Dedifferentiated amniotic fluid mesenchymal stem cell (primary cell): ENCODE results near the gene KL.

Experiments
- DNase-seq: peaks from one replicate; pipeline ENCODE4 v3.0.0-alpha.2; 2016; ENCODE audit errors: extremely low spot score

The KL gene

DNA sequence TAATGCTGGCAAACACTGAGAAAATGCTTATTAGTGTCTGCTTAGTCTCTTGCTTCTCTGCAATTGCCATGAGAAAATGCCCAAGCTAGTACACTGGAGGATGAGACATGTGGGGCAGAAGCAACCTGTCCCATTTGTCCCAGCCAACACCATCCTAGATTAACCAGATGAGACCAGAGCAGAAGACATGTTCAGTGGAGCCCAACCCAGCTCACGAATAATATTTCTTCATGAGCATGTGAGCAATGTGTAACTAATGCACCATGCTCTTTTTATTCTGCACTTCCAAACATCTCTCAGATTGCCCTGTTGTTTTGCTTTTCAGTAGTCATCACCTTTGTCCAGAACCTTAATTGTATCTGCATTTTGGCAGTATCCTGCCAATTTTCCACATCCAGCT is 21.4 kb downstream of the KL start:
- no peak for DNase-seq

DNA sequence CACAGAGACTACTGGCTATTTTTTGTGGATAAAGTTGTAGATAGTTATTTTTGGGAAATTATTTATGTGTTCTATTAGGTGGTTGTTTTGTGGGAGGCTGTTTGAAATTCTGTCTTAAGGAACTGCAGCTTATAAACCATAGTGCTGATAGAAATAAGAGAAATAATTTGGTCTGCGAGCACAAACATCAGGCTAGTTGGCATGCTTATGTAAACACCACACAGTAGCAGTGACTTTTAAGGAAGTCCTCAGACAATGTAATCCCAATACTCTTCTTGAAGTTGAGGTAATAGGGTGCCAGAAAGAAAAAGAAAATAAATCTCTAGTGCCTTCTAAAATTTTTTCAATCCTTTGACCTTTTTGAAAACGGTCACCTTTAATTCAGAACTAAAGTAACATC is 23.9 kb downstream of the KL start:
- DNase-seq = no peak

DNA sequence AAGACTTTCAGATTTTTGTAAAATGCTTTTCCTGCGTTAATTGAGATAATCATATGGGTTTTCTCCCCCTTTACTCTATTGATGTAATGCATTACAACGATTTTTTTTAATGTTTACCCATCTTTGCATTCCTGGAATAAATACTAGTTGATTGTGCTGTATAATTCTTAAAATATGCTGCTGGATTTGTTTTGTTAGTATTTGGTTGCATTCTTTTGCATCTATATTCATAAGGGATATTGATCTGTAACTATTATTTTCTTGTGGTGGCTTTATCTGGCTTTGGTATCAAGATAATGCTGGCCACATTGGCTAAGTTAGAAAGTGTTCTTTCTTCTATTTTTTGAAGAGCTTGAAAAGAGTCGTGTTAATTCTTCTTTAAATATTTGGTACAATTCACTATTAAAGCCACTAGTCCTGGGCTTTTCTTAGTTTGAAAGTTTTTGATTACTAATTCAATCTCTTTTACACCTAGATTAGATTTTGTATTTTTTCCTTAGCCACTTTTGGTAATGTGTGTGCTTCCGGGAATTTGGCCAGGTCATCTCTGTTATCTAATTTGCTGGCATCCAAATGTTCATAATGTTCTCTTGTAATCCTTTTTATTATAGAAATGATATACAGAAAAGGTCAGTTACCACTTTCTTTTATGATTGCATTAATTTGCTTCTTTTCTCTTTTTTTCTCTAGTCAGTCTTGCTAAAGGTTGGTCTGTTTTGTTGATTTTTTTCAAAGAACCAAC is 29.8 kb downstream of the KL start:
- DNase-seq = no peak

DNA sequence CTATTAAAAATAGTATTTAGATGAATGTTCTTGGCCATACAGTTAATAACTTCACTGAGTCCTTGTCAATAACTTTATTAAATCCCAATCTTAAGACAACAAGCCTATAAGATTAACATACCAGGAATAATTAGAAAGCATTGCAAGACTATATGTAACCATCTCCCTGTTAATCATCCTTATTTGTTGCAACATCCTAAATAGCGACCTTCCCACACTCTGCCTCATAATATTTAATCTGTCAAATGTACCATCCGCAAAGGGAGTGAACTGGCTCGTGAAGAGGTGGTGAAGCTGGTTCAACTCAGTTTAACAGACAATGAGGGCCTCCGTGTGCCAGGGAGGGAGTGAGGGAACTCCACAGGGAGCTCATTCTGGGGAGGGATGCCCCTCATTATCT is 33.9 kb downstream of the KL start:
- DNase-seq = no peak

DNA sequence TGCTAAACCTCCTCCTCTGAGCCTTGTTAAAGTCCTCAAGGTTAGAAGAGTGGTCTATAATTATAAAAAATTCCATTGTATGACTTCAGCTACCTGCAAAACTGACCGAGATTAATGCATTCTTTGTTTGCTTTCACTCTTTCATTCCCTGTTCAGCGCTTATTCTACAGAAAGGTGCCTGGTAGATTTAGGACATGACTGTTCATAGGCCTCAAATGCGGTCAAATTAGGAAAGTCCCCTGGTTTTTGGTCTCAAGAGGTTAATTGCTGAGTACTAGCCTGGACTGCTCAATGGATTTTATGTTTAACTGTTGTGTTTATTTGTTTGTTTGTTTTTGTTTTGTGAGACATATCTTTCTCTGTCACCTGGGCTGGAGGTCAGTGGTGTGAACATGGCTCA is 35.4 kb downstream of the KL start:
- no peak for DNase-seq

DNA sequence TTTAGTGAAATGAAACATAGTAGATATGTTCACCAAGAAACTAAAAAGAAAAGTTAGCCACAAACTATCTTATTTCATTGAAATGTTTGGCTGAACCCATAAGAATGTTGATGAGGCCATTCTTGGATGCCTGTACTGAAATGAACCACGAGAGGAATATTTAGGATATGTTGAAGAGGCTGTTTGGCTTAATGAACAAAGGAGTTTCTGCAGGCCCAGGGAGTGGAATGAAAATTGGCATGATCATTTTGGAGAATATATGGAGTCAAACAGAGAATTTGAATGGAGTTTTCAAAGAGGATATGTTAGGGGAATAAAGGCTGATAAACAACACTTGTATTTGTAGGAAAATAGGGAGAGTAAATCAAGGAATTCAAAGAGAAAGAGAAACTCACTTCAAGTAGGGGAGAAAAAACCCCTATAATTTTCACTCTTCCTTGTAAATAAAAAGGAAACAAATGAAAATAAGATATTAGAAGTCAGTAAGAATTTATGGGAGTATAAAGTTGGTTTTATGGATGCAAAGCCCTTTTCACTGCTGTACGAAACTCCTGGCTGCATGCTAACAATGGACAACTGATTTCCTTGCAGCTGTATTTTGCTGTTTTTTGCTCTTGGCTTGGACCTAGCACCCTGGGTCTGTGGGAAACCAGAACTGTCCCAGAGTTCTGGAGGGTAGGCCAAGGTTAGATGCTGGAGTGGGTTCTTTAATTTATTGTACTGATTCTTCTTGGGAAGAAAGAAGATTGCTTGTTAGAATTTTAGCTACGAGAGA is 36.5 kb downstream of the KL start:
- DNase-seq = peak; percentile 80

DNA sequence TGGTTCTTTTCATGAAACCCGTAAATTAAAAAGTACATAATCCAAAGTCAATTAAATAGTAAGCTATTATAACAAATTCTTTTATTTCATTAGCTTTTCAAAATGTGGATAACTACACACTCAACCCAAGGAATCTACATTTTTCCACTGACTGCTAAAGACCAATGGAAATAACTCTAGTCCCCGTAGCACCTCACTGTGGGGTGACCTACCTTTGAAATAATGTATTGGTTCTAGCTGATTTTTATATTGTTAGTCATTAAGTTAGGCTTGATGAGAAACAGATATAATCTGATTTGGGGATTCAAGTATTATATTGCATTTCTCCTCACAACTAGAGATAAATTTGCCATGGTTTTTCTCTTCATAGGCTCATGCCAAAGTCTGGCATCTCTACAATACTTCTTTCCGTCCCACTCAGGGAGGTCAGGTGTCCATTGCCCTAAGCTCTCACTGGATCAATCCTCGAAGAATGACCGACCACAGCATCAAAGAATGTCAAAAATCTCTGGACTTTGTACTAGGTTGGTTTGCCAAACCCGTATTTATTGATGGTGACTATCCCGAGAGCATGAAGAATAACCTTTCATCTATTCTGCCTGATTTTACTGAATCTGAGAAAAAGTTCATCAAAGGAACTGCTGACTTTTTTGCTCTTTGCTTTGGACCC is 37.3 kb downstream of the KL start:
- DNase-seq = no peak

DNA sequence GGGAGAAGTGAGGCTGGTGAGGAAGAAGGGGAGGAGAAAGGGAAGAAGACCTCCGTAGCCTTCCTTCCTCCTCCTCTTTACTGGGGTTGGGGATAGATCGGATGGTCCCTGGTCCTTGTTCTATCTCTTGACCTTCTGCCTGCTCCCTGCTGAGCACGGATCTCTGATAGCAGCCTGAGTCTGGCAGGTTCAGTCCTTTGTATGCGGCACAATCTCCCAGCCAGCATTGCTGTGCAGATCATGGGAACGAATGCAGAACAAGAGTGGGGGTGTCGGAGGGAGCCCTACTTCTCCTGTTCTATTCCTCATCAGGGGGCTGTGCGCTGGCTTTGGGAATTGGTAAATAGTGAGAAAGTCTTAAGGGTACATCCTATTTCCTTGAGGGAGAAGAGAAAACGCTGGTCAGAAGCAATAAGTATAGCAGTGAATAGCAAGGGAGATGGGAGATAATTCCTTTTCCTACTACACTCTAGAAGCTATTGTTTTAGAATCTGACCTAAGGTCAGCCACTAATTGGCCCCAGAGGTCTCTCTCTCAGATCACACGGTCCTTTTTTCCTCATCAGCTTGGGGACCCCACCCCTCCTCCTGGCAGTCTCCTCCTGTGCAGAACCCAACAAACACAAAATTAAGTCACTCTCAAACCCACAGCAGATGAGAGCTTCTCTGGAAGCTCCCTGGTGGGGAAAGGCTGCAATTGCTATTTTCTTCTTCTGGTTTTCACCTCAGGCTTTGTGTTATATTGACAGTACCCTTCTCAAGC is 41.0 kb downstream of the KL start:
- DNase-seq = peak; percentile 37

DNA sequence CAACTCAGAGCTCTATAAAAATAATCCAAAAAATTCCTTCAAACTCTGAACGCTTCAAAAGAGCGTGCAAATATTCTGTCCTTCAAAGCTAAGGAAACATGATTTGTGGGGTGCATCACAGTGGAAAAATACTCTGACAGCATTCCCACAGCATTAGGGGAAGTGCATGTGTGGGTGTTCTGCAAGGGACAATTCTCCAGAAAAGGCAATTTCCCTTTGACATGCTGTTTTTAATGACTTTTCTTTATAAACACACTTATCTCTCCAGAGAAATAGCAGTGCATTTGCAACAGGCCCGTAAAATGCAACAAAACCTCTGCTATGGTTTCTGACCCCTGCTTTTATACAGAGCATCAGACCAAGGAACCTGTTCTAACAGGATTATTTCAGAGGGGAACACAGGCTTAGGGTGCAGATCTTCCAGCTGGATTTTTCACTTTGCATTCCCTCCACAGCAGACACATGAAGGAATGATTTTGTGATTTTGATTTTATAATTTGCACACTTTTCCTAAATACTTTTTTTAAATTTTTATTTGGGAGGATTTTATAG is 42.6 kb downstream of the KL start:
- DNase-seq = no peak

DNA sequence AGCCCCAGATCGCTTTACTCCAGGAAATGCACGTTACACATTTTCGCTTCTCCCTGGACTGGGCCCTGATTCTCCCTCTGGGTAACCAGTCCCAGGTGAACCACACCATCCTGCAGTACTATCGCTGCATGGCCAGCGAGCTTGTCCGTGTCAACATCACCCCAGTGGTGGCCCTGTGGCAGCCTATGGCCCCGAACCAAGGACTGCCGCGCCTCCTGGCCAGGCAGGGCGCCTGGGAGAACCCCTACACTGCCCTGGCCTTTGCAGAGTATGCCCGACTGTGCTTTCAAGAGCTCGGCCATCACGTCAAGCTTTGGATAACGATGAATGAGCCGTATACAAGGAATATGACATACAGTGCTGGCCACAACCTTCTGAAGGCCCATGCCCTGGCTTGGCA is 44.6 kb downstream of the KL start:
- DNase-seq = no peak

DNA sequence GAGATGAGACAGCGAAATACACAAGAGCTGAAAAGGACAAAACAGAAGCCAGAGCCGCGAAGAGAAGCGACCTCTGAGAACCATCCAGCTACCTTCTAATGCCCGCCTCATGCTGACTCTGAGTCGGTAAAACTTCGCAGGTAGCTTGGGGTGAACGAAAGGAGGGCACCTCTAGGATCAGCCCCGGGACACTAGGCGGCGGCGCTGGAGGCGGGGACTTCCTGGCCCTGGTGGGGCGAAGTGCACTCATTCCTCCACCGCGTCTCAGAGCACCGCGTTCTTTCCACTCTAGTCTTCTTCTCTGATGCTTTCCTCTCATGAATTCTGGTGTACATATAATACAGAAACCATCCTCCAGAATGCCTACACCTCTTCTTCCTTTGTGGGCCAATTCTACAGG is 50.1 kb downstream of the KL start:
- DNase-seq = no peak

DNA sequence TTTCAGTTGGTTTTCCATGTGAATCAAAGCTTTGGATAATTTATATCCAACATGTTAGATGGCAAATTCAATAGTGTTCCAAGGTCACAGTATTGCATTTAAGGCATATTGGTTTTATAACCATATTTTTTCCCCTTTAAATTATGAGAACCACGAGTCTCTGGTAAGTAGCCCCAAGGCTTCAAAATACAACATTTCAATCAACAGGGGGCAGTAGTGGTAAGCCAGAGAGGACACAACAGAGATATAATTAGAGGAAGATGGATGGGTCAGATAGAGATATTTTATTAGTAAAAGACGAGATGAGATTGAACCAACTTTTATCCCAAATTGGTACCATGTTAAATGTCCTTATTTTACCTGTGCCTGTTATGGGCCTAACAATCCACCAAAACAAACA is 53.1 kb downstream of the KL start:
- DNase-seq = no peak

DNA sequence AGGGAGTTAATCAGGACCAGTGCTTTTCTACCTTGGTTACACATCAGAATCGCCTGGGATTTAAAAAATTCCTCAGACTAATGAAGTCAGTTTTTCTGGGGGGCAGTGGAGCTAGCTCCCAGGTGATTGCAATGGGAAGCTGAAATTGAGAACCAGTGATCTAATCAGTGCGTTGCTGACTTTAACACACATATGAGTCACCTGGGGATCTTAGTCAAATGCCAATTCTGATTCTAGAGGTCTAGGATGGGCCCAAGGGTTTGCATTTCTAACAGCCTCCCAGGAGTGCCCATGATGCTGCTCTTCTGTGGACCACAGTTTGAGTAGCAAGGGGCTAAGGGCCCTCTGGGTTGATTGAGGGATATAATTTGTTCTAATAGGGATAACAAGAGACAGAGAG is 54.5 kb downstream of the KL start:
- DNase-seq = no peak

DNA sequence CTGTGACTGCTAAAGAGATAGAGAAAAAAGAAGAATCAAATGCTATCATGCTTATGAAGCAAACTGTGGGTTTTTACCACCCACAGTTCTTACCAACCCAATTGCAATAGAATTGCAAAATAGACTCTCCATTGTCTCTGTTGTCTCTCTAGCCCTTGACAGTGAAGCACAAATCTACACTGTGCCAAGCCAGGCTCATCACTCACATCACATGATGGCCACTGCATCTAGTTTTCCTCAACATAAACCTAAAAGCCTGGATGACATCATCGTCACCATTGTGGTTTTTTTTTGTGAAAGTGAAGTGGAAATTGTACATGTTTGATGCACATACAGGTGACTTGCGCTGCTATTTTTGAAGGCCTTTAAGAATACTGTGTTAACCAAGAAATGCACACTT is 56.1 kb downstream of the KL start:
- no peak for DNase-seq

DNA sequence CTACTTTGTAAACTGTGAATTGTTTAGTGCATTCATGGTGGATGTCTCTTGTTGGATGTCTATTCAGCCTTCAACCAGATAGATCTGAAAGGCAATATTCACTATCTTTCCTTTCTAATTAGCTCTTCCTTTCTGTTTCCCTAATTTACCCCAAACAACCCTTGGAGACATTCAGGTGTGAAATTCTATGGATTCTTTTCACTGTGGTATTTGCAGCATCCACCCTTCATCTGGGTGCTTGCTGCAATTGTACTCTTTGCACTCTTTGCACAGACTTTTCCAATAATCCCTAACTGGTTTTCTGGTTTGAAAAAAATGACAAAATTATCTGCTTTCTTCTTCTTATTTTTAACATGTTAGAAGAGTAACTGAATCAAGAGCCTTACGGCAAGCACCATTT is 56.5 kb downstream of the KL start:
- no peak for DNase-seq

DNA sequence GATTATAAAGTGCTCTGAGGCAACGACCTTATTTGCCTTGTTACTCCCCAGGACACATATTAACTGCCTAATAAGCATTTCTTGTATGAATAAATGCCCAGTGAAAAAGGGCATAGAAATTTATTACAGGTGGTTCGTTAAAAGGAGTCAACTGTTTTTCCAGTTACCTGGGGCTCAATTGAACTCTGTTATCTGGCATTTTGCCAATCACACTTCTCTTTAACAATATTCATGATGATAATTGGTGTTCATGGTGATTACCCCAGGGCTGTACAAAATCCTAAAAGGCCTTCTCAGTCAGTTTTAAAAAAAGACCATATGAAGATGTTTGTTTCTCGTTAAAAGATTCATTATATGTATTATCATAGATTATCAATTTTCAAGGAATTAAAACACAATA is 57.1 kb downstream of the KL start:
- DNase-seq = no peak

DNA sequence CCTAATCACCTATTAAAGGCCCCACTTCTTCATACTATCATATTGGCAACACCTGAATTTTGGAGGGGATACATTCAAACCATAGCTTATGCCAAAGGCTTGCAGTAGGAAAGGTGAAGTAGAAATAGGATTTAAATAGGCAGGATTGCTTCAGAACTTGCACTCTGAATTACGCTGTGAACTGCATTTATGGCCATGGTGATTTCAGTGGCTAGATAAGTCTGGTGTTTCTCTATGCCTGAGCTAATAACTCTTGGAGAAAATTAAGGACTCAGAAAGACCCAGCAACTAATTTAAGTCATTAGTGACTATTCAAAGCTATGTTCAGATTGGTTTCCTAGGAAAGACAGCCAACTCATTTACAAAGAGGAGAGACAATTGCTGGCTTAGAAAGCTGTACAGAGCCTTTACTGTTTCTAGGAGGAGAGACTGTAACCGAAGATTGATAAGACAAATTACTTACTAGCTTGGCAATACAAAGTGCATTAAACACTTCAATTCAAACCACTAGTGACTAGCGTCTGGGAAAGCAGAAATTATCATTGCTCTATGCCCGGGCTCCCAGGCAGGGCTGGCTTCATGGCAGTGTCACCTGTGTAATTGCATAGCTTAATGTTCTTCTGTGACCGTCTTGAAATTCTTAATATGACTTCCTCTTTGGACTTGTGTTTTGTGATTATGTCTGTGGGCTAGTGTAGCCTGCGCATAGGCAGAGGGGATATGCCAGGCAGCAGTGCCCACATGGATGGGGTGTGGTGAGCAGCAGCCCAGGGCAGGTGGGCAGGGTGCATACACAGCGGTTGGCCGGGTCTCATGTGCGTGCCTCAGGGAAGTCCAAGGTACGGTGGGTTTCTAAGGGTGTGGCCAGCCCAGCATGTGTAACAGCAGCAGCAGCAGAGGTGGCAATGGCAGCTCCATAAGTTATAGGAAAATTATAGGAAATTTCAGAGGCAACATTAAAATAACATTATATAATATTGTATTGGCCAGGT is 60.1 kb downstream of the KL start:
- DNase-seq = no peak

DNA sequence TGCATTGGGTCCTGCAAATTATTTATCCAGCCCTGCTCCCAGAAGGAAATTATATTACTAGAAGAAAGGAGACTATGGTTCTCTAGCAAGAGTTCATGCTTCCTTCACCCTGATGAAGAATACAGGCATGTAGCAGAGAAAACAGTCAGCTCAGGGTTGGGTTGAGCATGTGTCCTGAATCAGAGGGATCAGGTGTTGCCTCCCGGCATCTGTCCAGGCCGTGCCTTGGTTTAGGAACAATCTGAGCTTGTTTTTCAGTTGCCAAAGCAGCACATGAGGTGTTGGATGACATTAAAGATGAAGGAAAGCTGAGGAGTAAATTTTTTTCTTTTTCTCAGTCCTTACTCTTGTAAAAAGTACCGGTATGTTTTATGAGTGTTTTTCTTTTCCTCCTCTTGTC is 62.0 kb downstream of the KL start:
- no peak for DNase-seq

DNA sequence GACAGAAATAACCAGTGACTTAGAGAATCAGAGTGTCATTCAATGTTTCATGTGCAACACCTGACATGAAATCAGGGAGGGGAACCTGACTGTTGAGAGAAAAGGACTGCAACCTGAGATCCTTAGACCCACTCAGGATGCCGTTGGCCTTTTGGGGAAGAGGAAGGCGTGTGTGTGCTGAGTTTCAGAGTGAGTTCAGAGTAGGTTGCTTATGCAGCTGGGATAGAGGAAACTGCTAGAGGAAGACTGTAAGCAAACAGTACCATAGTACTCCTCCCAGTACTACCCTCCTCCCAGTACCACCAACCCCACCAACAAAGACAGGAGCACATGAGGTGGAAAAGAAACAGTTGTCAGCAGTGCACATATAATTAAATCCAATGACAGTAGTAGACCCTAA is 63.7 kb downstream of the KL start:
- DNase-seq = no peak

DNA sequence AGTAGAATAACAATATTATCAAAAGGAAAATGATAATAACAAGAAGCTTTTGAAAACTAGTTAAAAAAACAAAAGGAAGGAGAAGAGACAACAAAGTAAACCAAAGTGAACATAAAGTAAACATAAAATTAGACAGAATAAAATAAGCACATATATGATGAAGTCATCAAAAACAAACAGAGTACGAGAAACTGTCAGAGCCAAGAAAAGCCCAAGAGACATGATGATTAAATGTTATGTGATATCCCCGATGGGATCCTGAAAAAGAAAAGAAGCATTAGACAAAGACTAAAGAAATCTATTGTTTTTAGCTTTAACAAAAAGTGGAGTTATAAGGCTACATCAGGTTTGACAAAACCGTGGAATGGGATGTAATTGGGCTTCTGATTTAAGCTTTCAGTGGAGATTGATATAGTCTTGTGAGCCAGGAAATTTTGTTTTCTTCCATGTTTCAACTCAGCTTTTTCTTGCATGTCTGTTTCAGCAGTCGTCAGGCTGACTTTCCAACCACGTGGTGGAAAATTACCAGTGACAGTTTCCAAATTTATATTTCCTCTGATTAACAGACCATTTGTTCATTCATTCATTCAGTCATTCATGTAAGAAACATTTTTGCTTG is 64.9 kb downstream of the KL start:
- no peak for DNase-seq
